CD4-positive, alpha-beta T cell treated with Interleukin-6 at 100 ng/mL for 8 hours (primary cell): ENCODE measurements around the gene DGKQ.
A peak's percentile ranks its signal among the peaks of the same experiment; 100 is the strongest.
"Not testable (repeated sequence)": the region's sequence is repeated elsewhere in the genome, so short reads cannot be mapped to it uniquely, and the experiment has no call there.

Experiments used
- DNase-seq: peaks from one replicate; pipeline ENCODE4 v3.0.0-alpha.2; 2020; ENCODE audit warnings: mixed read lengths, low spot score

The DGKQ gene

GRCh38 chr4:1010395-1011021 lies 37.1 kb upstream of the DGKQ start:
- peak; percentile 71 for DNase-seq

DNA sequence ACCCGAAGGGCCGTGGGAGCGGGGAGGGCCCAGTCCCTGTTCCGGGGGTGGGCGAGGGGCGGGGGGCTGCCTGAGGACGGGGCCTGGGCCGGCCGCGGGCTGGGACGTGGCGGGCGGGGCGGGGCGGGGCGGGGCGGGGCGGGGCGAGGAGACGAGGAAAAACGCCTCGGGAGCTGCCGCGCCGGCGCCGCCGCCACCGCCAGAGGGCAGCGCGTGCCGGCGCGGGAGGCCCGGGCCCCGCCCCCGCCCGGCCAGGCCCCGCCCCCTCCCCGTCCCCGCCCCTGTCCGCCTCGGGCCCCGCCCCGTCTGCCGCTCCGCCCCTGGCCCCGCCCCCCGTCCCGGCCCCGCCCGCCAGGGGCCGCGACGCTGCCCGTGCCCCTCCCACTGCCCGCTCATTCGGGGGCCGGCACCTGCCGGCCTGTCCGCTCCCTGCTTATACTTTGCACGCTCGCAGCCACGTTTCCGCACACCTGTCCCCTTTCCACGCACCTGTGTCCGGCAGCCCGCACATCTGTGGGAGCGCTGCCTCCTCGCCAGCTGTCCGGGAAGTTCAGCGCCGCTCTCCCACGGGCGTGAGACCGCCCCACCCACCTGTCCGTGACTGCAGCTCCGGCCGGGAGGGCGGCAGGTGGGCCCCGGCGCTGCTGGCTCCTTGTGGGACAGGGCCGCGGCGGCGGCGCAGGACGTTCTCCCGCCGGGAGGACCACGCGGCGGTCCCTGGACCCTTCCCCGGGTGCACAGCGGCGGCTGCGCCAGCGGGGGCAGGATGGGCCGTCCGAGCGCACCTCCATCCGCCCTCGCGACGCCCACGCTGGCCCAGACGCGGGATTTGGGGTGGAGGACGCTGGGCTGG lies 36.4 kb upstream of the DGKQ start:
- DNase-seq, result peak; percentile 68

DNA sequence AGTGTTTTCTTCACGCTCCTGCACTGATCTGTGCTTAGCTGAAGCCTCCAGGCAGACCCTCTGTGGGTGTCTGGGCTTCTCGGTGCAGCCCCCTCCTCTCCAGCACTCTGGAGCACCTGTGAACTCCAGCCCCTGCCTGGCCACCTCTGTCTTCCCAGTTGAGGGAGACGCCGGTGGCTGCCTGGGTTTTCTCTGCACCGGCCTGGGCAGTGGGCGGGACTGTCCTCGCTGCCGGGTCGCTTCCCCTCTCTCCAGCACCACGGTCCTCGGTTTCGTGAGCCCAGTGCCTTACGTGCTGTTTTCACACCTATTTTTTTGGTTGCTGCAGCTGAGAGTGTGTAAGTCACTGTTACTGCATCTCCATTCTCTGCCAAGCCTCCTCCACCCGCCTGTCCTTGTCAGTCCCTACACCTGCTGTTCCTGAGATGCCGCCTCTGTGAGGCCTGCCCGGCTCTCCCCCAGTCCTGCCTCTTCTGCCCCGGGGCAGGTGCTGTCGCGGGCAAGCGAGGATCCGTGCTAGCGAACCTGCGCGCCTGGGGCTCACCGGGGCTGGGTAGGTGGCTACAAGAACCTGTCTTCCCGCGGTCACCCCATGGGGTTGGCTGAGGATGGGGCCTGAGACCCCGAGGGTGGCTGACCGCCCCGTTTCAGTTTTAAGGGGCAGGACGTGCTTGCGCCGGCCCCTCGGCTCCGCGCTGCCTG lies 35.6 kb upstream of the DGKQ start:
- DNase-seq, result no peak

DNA sequence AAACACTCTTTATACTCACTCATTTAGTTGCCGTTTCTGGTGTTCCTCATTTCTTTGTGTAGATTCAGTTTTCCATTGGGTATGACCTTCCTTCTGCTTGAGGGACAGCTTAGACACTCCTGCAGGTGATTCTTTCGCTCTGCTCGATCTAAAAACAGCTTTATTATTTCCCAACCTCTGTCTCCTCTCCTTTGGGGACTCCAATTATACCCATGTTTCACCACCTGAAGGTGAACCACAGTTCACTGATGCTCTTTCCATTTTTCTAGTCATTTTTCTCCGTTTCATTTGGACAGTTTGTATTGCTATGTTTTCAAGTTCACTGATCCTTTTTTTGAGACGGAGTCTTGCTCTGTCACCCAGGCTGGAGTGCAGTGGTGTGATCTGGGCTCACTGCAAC lies 33.5 kb upstream of the DGKQ start:
- DNase-seq, result no peak

GRCh38 chr4:1004557-1005485 lies 31.5 kb upstream of the DGKQ start:
- DNase-seq, result no peak

- no peak for DNase-seq
Measured at GRCh38 chr4:1004071-1004418, 30.7 kb upstream of the DGKQ start.

- DNase-seq, result no peak
Measured at GRCh38 chr4:1003271-1004070, 30.1 kb upstream of the DGKQ start.

DNA sequence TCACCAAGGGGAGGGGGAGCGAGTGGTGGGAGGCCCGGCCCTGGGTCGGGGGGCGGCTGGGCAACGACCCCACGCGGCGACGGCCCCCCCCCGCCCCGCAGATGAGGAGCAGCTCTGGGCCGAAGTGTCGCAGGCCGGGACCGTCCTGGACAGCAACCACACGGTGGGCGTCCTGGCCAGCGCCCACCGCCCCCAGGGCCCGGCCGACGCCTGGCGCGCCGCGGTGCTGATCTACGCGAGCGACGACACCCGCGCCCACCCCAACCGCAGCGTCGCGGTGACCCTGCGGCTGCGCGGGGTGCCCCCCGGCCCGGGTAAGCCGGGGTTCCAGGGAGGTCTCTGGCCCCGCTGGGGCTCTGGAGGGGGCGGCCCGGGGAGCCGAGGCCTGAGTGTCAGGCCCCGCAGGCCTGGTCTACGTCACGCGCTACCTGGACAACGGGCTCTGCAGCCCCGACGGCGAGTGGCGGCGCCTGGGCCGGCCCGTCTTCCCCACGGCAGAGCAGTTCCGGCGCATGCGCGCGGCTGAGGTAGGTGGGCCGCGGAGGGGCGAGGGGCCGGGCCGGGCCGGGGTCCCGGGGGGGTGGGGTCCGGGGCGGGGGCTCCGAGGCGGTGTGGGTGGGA lies 29.4 kb upstream of the DGKQ start:
- no peak for DNase-seq

DNA sequence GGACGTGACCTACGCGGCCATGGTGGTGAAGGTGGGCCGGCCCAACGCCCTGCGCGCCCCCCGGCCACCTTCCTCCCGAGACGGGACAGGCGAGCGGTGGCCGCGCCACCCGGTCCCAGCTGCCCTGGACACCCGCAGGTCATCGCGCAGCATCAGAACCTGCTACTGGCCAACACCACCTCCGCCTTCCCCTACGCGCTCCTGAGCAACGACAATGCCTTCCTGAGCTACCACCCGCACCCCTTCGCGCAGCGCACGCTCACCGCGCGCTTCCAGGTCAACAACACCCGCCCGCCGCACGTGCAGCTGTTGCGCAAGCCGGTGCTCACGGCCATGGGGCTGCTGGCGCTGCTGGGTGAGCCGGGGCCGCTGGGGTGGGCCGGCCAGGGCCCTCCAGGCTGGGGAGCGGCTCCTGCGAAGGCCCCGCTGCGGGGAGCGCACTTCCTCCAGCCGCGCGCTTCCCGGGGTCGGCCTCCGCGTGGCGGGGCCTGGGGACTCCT lies 28.8 kb upstream of the DGKQ start:
- no peak for DNase-seq

DNA sequence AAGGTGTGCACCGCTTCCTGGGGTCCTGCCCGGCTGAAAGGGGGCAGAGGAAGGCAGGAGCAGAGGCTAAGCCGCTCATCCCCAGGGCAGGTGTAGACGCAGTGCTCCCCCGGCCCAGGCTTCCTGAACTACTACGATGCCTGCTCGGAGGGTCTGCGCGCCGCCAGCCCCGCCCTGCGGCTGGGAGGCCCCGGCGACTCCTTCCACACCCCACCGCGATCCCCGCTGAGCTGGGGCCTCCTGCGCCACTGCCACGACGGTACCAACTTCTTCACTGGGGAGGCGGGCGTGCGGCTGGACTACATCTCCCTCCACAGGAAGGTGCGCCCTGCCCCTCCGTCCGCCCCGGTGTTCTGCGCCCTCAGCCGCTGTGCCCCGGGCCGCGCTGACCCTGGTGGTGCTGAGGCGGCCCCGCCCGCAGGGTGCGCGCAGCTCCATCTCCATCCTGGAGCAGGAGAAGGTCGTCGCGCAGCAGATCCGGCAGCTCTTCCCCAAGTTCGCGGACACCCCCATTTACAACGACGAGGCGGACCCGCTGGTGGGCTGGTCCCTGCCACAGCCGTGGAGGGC lies 28.3 kb upstream of the DGKQ start:
- no peak for DNase-seq

DNA sequence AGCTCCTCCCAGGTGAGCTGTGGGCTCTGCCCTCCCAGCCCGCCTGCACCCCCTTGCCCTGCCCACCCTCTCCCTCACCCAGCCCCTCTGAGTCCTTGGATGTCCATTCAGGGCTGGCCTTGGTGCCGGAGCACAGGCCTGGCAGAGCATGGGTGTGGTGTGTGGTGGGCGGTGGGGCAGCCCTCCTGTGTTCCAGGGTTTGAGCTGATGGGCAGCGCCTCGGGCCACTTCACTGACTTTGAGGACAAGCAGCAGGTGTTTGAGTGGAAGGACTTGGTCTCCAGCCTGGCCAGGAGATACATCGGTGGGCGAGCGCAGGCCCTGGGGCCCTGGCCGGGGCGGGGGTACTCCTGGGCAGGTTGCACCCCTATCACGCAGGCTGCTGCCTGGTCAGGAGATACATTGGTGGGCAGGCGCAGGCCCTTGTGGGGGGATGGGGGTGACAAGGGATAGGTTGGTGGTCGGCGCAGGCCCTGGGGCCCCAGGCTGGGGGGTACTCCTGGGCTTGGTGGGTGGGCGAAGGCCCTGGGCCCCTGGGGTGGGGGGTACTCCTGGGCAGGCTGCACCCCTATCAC lies 27.4 kb upstream of the DGKQ start:
- no peak for DNase-seq

DNA sequence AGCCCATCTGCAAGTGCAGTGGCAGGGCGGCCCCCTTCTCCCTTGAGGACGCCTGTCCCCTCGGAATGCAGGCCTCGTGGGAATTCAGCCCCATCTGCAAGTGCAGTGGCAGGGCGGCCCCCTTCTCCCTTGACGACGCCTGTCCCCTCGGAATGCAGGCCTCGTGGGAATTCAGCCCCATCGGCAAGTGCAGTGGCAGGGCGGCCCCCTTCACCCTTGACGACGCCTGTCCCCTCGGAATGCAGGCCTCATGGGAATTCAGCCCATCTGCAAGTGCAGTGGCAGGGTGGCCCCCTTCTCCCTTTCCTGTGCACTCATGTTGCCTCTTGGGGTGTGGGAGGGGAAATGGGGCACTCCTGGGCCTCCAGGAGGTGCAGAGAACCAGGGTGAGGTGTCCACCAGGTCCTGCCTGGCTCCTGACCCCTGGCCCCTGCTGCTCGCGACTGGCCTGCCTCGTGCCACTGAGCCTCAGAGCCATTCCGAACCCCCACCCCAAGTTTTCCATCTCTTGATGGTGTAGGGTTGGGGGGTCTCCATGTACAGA lies 26.6 kb upstream of the DGKQ start:
- DNase-seq, result no peak

DNA sequence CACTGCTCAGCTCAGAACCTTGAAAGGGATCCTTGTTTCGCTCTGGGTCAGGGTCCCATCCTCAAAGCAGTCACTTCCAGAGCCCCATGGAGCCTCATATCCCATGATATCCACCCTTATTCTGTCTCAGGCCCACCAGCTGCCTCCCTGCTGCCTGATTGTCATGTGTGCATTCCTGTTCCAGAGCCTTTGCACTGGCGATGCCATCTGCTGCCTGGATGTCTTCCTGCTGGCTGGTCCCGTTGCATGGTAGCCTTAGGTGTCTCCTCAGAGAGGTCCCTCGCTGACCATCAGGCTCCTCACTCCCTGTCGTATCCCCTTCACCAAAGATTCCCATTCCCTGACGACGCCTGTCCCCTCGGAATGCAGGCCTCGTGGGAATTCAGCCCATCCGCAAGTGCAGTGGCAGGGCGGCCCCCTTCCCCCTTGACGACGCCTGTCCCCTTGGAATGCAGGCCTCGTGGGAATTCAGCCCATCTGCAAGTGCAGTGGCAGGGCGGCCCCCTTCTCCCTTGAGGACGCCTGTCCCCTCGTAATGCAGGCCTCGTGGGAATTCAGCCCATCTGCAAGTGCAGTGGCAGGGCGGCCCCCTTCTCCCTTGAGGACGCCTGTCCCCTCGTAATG lies 26.0 kb upstream of the DGKQ start:
- not testable (repeated sequence) for DNase-seq

GRCh38 chr4:998096-998691 lies 24.8 kb upstream of the DGKQ start:
- no peak for DNase-seq

- no peak for DNase-seq
Measured at GRCh38 chr4:997375-998071, 24.2 kb upstream of the DGKQ start.

DNA sequence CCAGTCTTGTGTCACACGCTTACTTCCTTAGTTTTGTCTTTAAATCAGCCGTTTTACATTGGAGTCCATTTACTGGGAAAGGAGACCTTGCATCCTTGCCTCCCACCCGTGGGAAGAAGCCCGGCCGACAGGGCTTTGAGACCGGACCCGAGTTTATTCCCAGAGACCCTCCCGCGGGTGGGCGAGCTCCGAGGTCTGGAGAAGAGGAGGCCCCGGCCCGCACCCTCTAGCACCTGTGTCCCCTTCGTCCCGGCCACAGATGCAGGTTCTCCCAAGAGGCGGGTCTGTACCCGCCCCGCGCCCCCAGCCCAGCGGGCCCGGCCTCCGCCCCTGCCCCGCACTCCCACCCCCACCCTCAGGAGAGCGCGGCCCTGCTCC lies 23.6 kb upstream of the DGKQ start:
- DNase-seq, result no peak

GRCh38 chr4:996030-996996 lies 22.9 kb upstream of the DGKQ start:
- no peak for DNase-seq
